A673 (cell line): ENCODE data around the gene ZFYVE9. TPM values are rescaled to one million over a fixed set of nuclear protein-coding genes. Genes with fewer than 3 reads are reported as not detected.
"Not testable (repeated sequence)": the region's sequence is repeated elsewhere in the genome, so short reads cannot be mapped to it uniquely, and the experiment has no call there.

Source experiments
- BruUV-seq: library from RNA; stranded (reverse); fragments of 400-500 nt; replicated peaks from 2 replicates; lab custom pipeline; 2021; lab: Mats Ljungman, UMichigan
- CTCF ChIA-PET: fragments of 300-600 bp; sonication (Branson Sonifier 250); formaldehyde crosslinking; loops from one replicate; lab custom pipeline; 2022; ENCODE audit warnings: antibody characterized with exemption; lab: Charles Lee
- POLR2A ChIA-PET: fragments of 300-600 bp; sonication (Branson Sonifier 250); formaldehyde crosslinking; loops from one replicate; lab custom pipeline; 2022; ENCODE audit warnings: antibody characterized with exemption; ENCODE audit not compliant: low non-redundant PET; lab: Charles Lee
- DNase-seq: peaks from one replicate; pipeline ENCODE4 v3.0.0-alpha.2; 2015; ENCODE audit warnings: low spot score
- H3K27ac ChIP-seq: fragments of 200-600 bp; sonication (generic); 2 replicates; pipeline ENCODE4 v1.5.1; 2016; ENCODE audit warnings: mixed run types, low read depth, mild to moderate bottlenecking, mixed read lengths, antibody characterized with exemption, low read length; ENCODE audit not compliant: poor library complexity, severe bottlenecking
- H3K27me3 ChIP-seq: fragments of 200-600 bp; sonication (generic); replicated peaks from 2 replicates; pipeline ENCODE4 v1.6.1; 2017; ENCODE audit warnings: mixed run types, low read depth, mild to moderate bottlenecking, mixed read lengths, antibody characterized with exemption, low read length; ENCODE audit not compliant: insufficient read depth, poor library complexity
- H3K36me3 ChIP-seq: fragments of 200-600 bp; sonication (generic); 2 replicates; pipeline ENCODE4 v1.6.1; 2016; ENCODE audit warnings: mixed run types, mild to moderate bottlenecking, mixed read lengths, antibody characterized with exemption, low read length; ENCODE audit not compliant: insufficient read depth, poor library complexity, severe bottlenecking
- H3K4me1 ChIP-seq: fragments of 200-600 bp; sonication (generic); 2 replicates; pipeline ENCODE4 v1.6.1; 2017; ENCODE audit warnings: mixed run types, mild to moderate bottlenecking, mixed read lengths, antibody characterized with exemption, low read length; ENCODE audit not compliant: insufficient read depth, poor library complexity, severe bottlenecking
- H3K4me3 ChIP-seq: fragments of 200-600 bp; sonication (generic); 2 replicates; pipeline ENCODE4 v1.5.1; 2016; ENCODE audit warnings: low read depth, mixed run types, mild to moderate bottlenecking, mixed read lengths, low read length; ENCODE audit not compliant: poor library complexity, severe bottlenecking
- H3K9me3 ChIP-seq: fragments of 200-600 bp; sonication (generic); 2 replicates; pipeline ENCODE4 v1.6.1; 2016; ENCODE audit warnings: mixed run types, low read depth, mild to moderate bottlenecking, mixed read lengths, antibody characterized with exemption, low read length; ENCODE audit not compliant: poor library complexity, severe bottlenecking
- CTCF ChIP-seq: fragments of 300-800, 200-600 bp; sonication (generic); conservative IDR thresholded peaks from 2 replicates; pipeline ENCODE4 v1.5.1; 2017; ENCODE audit warnings: low read depth, mild to moderate bottlenecking, antibody characterized with exemption, low read length, moderate library complexity, mixed read lengths
- EZH2 ChIP-seq: fragments of 200-600 bp; sonication (generic); IDR thresholded peaks from 2 replicates; pipeline ENCODE4 v1.6.1; 2017; ENCODE audit warnings: borderline replicate concordance, low read depth, mild to moderate bottlenecking, mixed read lengths, antibody characterized with exemption, low read length; ENCODE audit not compliant: poor library complexity, severe bottlenecking
- intact Hi-C: fragments of 100-400 bp; cut with micrococcal nuclease; formaldehyde crosslinking; loops from one replicate; pipeline ENCODE4 v1.10.0; 2022; ENCODE audit not compliant: unreplicated experiment
- total RNA-seq: library from RNA; stranded (reverse); gene quantifications from 2 replicates; pipeline ENCODE4 v1.2.3, GENCODE V29; 2021

ZFYVE9 gene
- total RNA-seq, 1 experiment from 2014 or later = 19.6 TPM

DNA sequence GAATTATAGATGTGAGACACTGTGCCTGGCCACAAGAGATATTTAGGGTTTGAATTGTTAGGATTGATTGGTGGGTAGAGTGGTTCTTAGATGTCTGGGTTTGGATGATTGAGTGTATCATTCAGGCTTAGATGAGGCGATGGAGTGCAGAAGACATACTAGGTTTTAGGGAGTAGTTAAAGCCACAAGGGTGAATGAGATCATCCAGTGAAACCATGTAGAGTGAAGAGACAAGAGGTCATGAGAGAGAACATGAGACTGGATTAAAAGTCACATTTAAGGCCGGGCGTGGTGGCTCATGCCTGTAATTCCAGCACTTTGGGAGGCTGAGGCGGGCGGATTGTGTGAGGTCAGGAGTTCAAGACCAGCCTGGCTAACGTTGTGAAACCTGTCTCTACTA is 37.2 kb downstream of the ZFYVE9 start:
- BruUV-seq = no TSS peak
- no peak for DNase-seq
- H3K4me1 ChIP-seq = no peaks in the 10 kb centered on the region
- H3K36me3 ChIP-seq = no peaks in the 10 kb centered on the region
- no peak overlapping the region for H3K4me3 ChIP-seq
- POLR2A ChIA-PET = interaction anchor here (0.7 kb wide), 1 partner anchor 225 kb away, joined by 4 read pairs; no protein-coding TSS in a partner anchor
- H3K9me3 ChIP-seq = no peaks in the 10 kb centered on the region
- H3K27ac ChIP-seq = no peak overlapping the region
- intact Hi-C loops = no loop called here
- H3K27me3 ChIP-seq = no peaks in the 10 kb centered on the region
- no peak for TF ChIP-seq EZH2
- no peak for TF ChIP-seq CTCF
- CTCF ChIA-PET = no interaction called here

DNA sequence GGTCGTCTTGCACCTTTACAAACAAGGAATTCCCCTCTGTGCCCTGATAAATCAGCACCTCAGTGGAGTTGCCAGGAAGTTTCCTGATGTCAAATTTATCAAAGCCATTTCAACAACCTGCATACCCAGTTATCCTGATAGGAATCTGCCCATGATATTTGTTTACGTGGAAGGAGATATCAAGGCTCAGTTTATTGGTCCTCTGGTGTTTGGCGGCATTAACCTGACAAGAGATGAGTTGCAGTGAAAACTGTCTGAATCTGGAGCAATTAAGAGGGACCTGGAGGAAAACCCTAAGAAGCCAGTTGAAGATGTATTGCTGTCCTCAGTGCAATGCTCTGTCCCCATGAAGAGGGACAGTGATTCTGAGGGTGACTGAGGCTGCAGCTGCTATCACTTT is 38.3 kb downstream of the ZFYVE9 start:
- CTCF ChIA-PET = no interaction called here
- BruUV-seq = no TSS peak
- TF ChIP-seq EZH2 (no peak), CTCF (no peak)
- intact Hi-C loops = no loop called here
- Histone ChIP-seq H3K4me3 (no peak overlapping the region), H3K27ac (no peak overlapping the region), H3K9me3 (no peaks in the 10 kb centered on the region), H3K27me3 (no peaks in the 10 kb centered on the region), H3K4me1 (no peaks in the 10 kb centered on the region), H3K36me3 (no peaks in the 10 kb centered on the region)
- no peak for DNase-seq
- POLR2A ChIA-PET = no interaction called here

GRCh38 chr1:52181759-52182158 is 39.9 kb downstream of the ZFYVE9 start:
- H3K4me3 ChIP-seq, CTCF ChIA-PET, H3K27ac ChIP-seq, POLR2A ChIA-PET, BruUV-seq, H3K4me1 ChIP-seq, DNase-seq, H3K9me3 ChIP-seq, intact Hi-C loops, H3K36me3 ChIP-seq, H3K27me3 ChIP-seq: not testable (repeated sequence)

GRCh38 chr1:52182328-52182727 is 40.4 kb downstream of the ZFYVE9 start:
- BruUV-seq, intact Hi-C loops, H3K4me3 ChIP-seq, DNase-seq, H3K4me1 ChIP-seq, H3K9me3 ChIP-seq, CTCF ChIA-PET, H3K27ac ChIP-seq, H3K27me3 ChIP-seq, H3K36me3 ChIP-seq: not testable (repeated sequence)
- POLR2A ChIA-PET = interaction anchor here (0.6 kb wide), 1 partner anchor 178 kb away, joined by 6 read pairs; no protein-coding TSS in a partner anchor
